ENCODE results near the gene FARS2. TPM values are rescaled to one million over a fixed set of nuclear protein-coding genes. Genes with fewer than 3 reads are reported as not detected.
A peak's percentile ranks its signal among the peaks of the same experiment; 100 is the strongest.

The FARS2 gene
- total and polyA plus RNA-seq, 2 of the 13 experiments (the other 11 are each of a cell fraction or from before 2014, with no cell fraction given): 15.4 to 26.0 TPM

DNA sequence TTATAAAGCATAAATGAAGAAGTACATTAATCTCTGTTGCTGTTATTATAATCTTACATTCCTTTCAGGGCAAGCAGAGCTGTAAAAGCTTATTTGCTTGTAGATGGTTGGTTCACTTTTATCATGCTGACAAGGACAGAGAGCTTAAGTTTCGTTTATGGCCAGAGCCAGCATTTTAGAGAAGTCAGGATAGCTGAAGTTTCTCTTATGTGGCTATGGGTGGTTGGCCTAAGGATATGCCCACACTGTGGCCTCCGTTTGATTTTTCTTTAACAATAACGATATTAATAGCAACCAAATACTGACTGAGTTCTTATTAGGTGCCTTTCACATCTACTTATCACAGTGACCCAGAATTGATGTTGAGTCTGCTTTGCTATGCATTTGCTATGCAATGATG is 78.5 kb downstream of the FARS2 start:
- Histone ChIP-seq H3K36me3 (replicated peaks in 1 of 2; ENCODE audit: control insufficient read depth in 1 of 2, insufficient read depth in 2 of 2, low read length in 2 of 2) (no peaks in the 10 kb centered on the region), H3K9me3 (ENCODE audit: low read length) (no peaks in the 10 kb centered on the region), H3K4me1 (ENCODE audit: insufficient read depth, low read length) (no peaks in the 10 kb centered on the region), H3K9ac (ENCODE audit: insufficient read depth, low read depth, low read length) (no peak overlapping the region), H2AFZ (ENCODE audit: low read length) (no peak overlapping the region), H3K79me2 (ENCODE audit: insufficient read depth, low read length) (peaks cover 5% of the 10 kb centered on the region), H3K4me3 (replicated peaks in 1 of 3; ENCODE audit: insufficient read depth in 1 of 3, low read depth in 2 of 3, low read length in 3 of 3) (no peak overlapping the region), H4K20me1 (ENCODE audit: insufficient read depth, low read length) (no peaks in the 10 kb centered on the region), H3K27ac (ENCODE audit: extremely low read length, insufficient read depth, low read length) (no peak overlapping the region), H3K27me3 (ENCODE audit: control insufficient read depth in 1 of 2, insufficient read depth in 2 of 2, low read length in 2 of 2) (no peaks in the 10 kb centered on the region), H3K4me2 (ENCODE audit: low read depth, low read length) (no peak overlapping the region)
- TF ChIP-seq, protein P1, sequence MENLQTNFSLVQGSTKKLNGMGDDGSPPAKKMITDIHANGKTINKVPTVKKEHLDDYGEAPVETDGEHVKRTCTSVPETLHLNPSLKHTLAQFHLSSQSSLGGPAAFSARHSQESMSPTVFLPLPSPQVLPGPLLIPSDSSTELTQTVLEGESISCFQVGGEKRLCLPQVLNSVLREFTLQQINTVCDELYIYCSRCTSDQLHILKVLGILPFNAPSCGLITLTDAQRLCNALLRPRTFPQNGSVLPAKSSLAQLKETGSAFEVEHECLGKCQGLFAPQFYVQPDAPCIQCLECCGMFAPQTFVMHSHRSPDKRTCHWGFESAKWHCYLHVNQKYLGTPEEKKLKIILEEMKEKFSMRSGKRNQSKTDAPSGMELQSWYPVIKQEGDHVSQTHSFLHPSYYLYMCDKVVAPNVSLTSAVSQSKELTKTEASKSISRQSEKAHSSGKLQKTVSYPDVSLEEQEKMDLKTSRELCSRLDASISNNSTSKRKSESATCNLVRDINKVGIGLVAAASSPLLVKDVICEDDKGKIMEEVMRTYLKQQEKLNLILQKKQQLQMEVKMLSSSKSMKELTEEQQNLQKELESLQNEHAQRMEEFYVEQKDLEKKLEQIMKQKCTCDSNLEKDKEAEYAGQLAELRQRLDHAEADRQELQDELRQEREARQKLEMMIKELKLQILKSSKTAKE (CRISPR knock-in tag; IDR thresholded peaks at IDR 0.05; ENCODE audit: borderline replicate concordance): no peak
- TF ChIP-seq ZNF747 (CRISPR knock-in tag; IDR thresholded peaks at IDR 0.05; ENCODE audit: borderline replicate concordance) (no peak), ZNF678 (CRISPR knock-in tag; IDR thresholded peaks at IDR 0.05) (no peak), MED1 (CRISPR knock-in tag; IDR thresholded peaks at IDR 0.05) (no peak), FOXA3 (CRISPR knock-in tag; IDR thresholded peaks at IDR 0.05) (no peak), ZBTB21 (CRISPR knock-in tag; IDR thresholded peaks at IDR 0.05) (no peak), SNAI1 (CRISPR knock-in tag; IDR thresholded peaks at IDR 0.05; ENCODE audit: borderline replicate concordance) (no peak), ZSCAN22 (CRISPR knock-in tag; IDR thresholded peaks at IDR 0.05) (no peak)
- TF ChIP-seq, protein P2, sequence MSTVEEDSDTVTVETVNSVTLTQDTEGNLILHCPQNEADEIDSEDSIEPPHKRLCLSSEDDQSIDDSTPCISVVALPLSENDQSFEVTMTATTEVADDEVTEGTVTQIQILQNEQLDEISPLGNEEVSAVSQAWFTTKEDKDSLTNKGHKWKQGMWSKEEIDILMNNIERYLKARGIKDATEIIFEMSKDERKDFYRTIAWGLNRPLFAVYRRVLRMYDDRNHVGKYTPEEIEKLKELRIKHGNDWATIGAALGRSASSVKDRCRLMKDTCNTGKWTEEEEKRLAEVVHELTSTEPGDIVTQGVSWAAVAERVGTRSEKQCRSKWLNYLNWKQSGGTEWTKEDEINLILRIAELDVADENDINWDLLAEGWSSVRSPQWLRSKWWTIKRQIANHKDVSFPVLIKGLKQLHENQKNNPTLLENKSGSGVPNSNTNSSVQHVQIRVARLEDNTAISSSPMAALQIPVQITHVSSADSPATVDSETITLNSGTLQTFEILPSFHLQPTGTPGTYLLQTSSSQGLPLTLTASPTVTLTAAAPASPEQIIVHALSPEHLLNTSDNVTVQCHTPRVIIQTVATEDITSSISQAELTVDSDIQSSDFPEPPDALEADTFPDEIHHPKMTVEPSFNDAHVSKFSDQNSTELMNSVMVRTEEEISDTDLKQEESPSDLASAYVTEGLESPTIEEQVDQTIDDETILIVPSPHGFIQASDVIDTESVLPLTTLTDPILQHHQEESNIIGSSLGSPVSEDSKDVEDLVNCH (CRISPR knock-in tag; IDR thresholded peaks at IDR 0.05): no peak
- TF ChIP-seq, protein P3, sequence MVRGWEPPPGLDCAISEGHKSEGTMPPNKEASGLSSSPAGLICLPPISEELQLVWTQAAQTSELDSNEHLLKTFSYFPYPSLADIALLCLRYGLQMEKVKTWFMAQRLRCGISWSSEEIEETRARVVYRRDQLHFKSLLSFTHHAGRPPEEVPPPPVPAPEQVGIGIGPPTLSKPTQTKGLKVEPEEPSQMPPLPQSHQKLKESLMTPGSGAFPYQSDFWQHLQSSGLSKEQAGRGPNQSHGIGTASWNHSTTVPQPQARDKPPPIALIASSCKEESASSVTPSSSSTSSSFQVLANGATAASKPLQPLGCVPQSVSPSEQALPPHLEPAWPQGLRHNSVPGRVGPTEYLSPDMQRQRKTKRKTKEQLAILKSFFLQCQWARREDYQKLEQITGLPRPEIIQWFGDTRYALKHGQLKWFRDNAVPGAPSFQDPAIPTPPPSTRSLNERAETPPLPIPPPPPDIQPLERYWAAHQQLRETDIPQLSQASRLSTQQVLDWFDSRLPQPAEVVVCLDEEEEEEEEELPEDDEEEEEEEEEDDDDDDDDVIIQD (CRISPR knock-in tag; IDR thresholded peaks at IDR 0.05; ENCODE audit: low read depth): no peak
- TF ChIP-seq, protein P4, sequence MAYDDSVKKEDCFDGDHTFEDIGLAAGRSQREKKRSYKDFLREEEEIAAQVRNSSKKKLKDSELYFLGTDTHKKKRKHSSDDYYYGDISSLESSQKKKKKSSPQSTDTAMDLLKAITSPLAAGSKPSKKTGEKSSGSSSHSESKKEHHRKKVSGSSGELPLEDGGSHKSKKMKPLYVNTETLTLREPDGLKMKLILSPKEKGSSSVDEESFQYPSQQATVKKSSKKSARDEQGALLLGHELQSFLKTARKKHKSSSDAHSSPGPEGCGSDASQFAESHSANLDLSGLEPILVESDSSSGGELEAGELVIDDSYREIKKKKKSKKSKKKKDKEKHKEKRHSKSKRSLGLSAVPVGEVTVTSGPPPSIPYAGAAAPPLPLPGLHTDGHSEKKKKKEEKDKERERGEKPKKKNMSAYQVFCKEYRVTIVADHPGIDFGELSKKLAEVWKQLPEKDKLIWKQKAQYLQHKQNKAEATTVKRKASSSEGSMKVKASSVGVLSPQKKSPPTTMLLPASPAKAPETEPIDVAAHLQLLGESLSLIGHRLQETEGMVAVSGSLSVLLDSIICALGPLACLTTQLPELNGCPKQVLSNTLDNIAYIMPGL (CRISPR knock-in tag; IDR thresholded peaks at IDR 0.05; ENCODE audit: borderline replicate concordance in 1 of 2, low read depth in 1 of 2): no peak
- DNase-seq (ENCODE audit: low spot score) (no peak), FAIRE-seq (peak; percentile 40), ATAC-seq (no peak)
- ChIA-PET CTCF (ENCODE audit: low intra/inter-chr PET ratio, low total read pairs) (no interaction called here), POLR2A (no interaction called here)
- intact Hi-C loops (cut with micrococcal nuclease; ENCODE audit: unreplicated experiment): no loop called here
- in situ Hi-C loops (cut with HindIII; ENCODE audit: extremely low pct_ligation_motif_present, low pct_unique_long_range_greater_than_20kb): no loop called here
- 94% methylated on average over 3 of the region's 3 CpGs for WGBS (ENCODE audit: low lambda C conversion rate)
- BruUV-seq (replicated peaks): no TSS peak

All from HepG2 (cell line).